Fibroblast of villous mesenchyme (primary cell): Measurements from ENCODE around the gene TMEM213. TPM values are rescaled to one million over a fixed set of nuclear protein-coding genes. Genes with fewer than 3 reads are reported as not detected.

ENCODE experiments used
- DNase-seq: peaks from one replicate; pipeline ENCODE4 v3.0.0-alpha.2; 2010; ENCODE audit warnings: low read depth
- H3K4me3 ChIP-seq: 2 replicates; pipeline ENCODE4 v1.5.1; 2011; ENCODE audit warnings: low read depth, mild to moderate bottlenecking, low read length
- total RNA-seq: library from RNA; depleted of rRNA; stranded (reverse); fragments of >200 nt; gene quantifications from 2 replicates; pipeline ENCODE4 v1.2.3, GENCODE V29; 2012
- TF ChIP-seq, protein P1 (sequence below): IDR thresholded peaks from 2 replicates; pipeline ENCODE4 v1.5.1; 2012; ENCODE audit warnings: low read depth, mild to moderate bottlenecking, low read length; ENCODE audit not compliant: insufficient read depth

The TMEM213 gene, protein sequence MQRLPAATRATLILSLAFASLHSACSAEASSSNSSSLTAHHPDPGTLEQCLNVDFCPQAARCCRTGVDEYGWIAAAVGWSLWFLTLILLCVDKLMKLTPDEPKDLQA
- not detected in 2 replicates for total RNA-seq

DNA sequence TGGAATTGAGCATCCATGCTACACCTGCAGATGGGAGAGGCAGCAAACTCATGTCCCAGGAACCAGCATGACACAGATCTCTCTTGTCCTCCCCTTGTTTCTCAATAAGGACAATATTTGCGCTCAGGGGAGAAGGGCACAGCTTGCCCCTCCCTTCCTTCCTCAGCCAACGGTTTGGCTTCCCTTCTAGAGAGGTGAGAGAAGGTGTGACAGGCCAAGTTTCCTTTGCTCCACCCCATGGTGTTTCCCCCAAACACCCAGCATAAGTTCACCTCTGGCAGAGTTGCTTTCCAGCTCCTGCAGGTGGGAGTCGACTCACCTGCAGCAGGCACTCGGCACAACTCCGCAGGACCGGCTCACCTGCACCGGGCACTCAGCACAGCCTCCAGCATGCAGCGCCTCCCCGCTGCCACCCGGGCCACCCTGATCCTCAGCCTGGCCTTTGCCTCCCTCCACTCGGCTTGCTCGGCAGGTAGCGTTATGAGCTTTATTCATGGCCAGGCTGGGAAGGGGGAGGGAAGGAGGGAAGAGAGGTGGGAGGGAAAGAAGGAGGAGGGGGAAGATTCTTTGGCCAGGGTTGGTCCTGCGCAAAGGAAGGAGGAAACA is at the start of gene TMEM213, which contains the start of gene ATP6V0A4:
Gene TMEM213, plus strand, starts transcription at position 280 of the 606 bp plus-strand sequence. Its CDS starts 111 bp downstream, at position 391.
Gene ATP6V0A4, minus strand, starts transcription at position 482 of the 606 bp plus-strand sequence. CDS start 26,949 bp downstream, outside the sequence.
- H3K4me3 ChIP-seq, result no peak within 1 kb of the TSS
- TF ChIP-seq, protein P1, sequence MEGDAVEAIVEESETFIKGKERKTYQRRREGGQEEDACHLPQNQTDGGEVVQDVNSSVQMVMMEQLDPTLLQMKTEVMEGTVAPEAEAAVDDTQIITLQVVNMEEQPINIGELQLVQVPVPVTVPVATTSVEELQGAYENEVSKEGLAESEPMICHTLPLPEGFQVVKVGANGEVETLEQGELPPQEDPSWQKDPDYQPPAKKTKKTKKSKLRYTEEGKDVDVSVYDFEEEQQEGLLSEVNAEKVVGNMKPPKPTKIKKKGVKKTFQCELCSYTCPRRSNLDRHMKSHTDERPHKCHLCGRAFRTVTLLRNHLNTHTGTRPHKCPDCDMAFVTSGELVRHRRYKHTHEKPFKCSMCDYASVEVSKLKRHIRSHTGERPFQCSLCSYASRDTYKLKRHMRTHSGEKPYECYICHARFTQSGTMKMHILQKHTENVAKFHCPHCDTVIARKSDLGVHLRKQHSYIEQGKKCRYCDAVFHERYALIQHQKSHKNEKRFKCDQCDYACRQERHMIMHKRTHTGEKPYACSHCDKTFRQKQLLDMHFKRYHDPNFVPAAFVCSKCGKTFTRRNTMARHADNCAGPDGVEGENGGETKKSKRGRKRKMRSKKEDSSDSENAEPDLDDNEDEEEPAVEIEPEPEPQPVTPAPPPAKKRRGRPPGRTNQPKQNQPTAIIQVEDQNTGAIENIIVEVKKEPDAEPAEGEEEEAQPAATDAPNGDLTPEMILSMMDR, result no peak
- DNase-seq, result no peak

DNA sequence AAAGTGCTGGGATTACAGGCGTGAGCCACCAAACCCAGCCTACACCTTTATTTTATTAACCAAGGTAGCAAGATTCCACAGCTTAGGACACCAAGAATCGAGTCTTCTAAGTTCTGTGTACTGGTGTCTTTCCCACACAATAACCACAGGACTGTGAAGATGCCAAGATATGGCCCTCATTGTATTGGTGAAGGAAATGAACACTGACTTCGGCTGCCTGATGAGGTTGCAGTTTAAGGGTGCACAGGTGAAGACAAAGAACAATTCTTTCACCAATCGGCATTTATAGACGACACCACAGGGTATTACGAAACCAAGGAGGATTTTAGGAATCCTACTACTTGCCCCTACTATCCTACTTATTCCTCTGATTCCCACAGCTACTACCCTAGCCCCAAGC is 49.1 kb upstream of the TMEM213 start:
- TF ChIP-seq, protein P1, result no peak
- DNase-seq, result no peak
- no peak overlapping the region for H3K4me3 ChIP-seq

DNA sequence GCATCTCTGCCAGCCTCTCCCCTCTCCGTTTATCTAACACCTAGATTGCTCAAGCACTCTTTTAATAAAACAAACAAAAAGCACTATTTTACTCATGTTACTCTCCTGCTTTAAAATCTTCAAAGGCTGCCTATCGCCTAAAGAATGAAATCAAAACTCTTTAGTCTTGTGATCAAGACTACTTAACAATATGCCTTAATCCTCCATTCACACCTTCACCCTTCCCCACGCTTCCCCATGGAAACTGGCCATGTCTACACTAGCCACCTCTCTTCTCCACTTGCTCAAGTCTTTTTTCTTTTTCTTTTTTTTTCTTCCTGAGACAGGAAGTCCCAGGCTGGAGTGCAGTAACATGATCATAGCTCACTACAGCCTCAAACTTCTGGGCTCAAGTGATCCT is 47.8 kb upstream of the TMEM213 start:
- no peak for DNase-seq
- no peak overlapping the region for H3K4me3 ChIP-seq
- TF ChIP-seq, protein P1, result no peak

DNA sequence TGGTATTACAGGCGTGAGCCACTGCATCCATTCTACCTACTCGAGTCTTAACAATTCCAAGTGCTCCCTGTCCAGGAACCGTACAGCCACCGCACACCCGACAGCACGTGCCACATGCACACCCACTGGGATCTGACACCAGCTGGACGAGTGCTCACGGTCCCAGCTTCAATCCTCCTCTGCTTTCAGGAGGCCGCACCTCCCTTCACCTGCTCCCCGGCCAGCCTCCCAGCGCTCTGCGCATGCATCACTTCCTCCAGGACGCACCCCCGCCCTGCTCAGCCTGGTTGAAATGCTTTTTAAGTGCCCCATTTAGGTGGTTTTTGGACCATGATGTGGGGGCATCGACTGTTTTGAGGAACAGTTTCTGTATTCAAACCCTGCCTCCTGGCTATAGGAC is 47.3 kb upstream of the TMEM213 start:
- TF ChIP-seq, protein P1, result no peak
- no peak overlapping the region for H3K4me3 ChIP-seq
- DNase-seq, result no peak

DNA sequence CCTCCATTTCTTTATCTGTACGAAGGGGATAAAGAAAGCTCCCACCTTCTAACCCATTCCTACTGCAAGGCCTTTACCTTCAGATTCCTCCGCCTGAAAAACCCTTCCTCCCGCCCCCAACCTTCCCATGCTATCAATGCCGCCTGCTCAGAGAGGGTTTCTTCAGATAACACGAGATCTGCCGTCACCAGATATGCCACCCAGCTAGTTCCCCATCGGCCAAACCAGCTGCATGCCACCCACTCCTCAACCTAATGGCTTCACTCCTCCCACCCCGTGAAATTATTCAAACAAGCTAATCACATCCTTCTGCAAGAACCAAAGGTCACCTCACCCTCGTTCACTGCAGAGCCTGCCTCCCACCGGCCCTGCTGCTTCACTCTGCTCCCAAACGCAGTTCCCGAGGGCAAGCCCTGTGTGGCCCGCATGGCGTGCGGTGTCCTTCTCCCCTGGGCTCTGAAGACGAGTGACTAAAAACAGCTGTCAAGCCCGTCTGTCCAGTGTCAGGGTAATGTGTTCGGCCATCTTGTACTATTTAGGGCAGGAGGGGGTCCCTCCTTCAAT is 46.8 kb upstream of the TMEM213 start:
- TF ChIP-seq, protein P1, result no peak
- no peak for DNase-seq
- H3K4me3 ChIP-seq, result no peak overlapping the region

DNA sequence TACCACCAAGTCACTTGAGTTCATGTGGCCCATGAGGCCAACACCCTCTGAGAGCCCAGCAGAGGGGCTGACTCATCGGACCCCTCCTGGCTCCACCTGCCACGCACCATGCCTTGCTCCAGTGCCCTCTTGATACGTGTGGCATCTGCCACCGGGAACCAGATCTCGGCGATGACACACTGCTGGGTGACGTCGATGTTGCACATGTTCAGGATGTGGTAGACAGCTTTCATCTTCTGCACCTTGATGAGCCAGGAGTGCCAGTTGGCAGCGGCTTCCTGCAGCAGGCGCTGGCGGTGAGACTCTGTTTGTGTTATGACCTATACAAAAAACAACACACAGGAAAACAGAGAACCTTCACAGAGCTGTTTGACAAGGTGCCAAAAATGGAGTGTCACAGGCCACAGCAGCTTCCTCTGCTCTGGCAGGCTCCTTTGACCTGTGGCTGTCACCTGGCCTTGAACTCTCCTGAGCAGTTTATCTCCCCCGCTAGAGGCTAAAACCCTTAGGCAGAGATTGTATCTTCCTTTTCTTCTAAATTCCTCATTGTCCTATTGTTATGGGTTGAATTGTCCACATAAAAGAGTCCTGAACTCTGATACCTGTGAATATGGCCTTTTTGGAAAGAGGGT is 45.2 kb upstream of the TMEM213 start:
- no peak for DNase-seq
- H3K4me3 ChIP-seq, result no peak overlapping the region
- TF ChIP-seq, protein P1, result no peak
